Loucy (cell line): ENCODE data around the gene LMF1.

ENCODE experiments used
- EZH2phosphoT487 ChIP-seq: fragments of 200-600 bp; IDR thresholded peaks from 2 replicates; pipeline ENCODE4 v1.6.1; 2018; ENCODE audit warnings: antibody characterized with exemption, mild to moderate bottlenecking, moderate library complexity, borderline replicate concordance
- TF ChIP-seq, protein P1 (sequence below): fragments of 200-600 bp; sonication (generic); conservative IDR thresholded peaks from 2 replicates; pipeline ENCODE4 v1.5.1; 2014; ENCODE audit warnings: mild to moderate bottlenecking, antibody characterized with exemption, low read length

GRCh38 chr16:976389-976931, 5.7 kb upstream of the LMF1 start:
- TF ChIP-seq, protein P1, sequence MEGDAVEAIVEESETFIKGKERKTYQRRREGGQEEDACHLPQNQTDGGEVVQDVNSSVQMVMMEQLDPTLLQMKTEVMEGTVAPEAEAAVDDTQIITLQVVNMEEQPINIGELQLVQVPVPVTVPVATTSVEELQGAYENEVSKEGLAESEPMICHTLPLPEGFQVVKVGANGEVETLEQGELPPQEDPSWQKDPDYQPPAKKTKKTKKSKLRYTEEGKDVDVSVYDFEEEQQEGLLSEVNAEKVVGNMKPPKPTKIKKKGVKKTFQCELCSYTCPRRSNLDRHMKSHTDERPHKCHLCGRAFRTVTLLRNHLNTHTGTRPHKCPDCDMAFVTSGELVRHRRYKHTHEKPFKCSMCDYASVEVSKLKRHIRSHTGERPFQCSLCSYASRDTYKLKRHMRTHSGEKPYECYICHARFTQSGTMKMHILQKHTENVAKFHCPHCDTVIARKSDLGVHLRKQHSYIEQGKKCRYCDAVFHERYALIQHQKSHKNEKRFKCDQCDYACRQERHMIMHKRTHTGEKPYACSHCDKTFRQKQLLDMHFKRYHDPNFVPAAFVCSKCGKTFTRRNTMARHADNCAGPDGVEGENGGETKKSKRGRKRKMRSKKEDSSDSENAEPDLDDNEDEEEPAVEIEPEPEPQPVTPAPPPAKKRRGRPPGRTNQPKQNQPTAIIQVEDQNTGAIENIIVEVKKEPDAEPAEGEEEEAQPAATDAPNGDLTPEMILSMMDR = no peak
- no peak for TF ChIP-seq EZH2phosphoT487
